NCI-H510A (cell line): ENCODE results near the gene GYG2.

Experiments
- DNase-seq: peaks from one replicate; lab custom pipeline; 2025; lab: John Stamatoyannopoulos, UW

Gene GYG2

GRCh38 chrX:2817036-2817435, 11.7 kb upstream of the GYG2 start:
- no peak for DNase-seq

- no peak for DNase-seq
These were observed 9.2 kb upstream of the GYG2 start for GRCh38 chrX:2819345-2820135.

GRCh38 chrX:2820136-2820771, 8.5 kb upstream of the GYG2 start:
- DNase-seq: no peak

- DNase-seq: no peak
These were observed 4.8 kb upstream of the GYG2 start for GRCh38 chrX:2823795-2824386.

GRCh38 chrX:2824886-2825285, 3.8 kb upstream of the GYG2 start:
- no peak for DNase-seq

GRCh38 chrX:2828959-2829411, 255 bp downstream of the GYG2 start:
- no peak for DNase-seq

GRCh38 chrX:2829469-2830246, 928 bp downstream of the GYG2 start:
- DNase-seq: no peak

GRCh38 chrX:2831471-2832228, 2.9 kb downstream of the GYG2 start:
- no peak for DNase-seq

- no peak for DNase-seq
These were observed 9.2 kb downstream of the GYG2 start for GRCh38 chrX:2837961-2838360.

GRCh38 chrX:2840961-2841360, 12.2 kb downstream of the GYG2 start:
- no peak for DNase-seq

- DNase-seq: no peak
These were observed 12.8 kb downstream of the GYG2 start for GRCh38 chrX:2841537-2841936.

- no peak for DNase-seq
These were observed 18.3 kb downstream of the GYG2 start for GRCh38 chrX:2846992-2847391.

- DNase-seq: no peak
These were observed 20.2 kb downstream of the GYG2 start for GRCh38 chrX:2848871-2849301.

GRCh38 chrX:2854918-2855317, 26.2 kb downstream of the GYG2 start:
- DNase-seq: no peak

- no peak for DNase-seq
These were observed 27.0 kb downstream of the GYG2 start for GRCh38 chrX:2855761-2856160.

- no peak for DNase-seq
These were observed 28.8 kb downstream of the GYG2 start for GRCh38 chrX:2857566-2857965.

- DNase-seq: no peak
These were observed 30.6 kb downstream of the GYG2 start for GRCh38 chrX:2859197-2859797.

GRCh38 chrX:2862404-2862803, 33.7 kb downstream of the GYG2 start:
- DNase-seq: no peak

- DNase-seq: no peak
These were observed 34.9 kb downstream of the GYG2 start for GRCh38 chrX:2863646-2864045.

- DNase-seq: no peak
These were observed 38.5 kb downstream of the GYG2 start for GRCh38 chrX:2867206-2867605.

- no peak for DNase-seq
These were observed 41.9 kb downstream of the GYG2 start for GRCh38 chrX:2870650-2871049.
